Panc1 (cell line): ENCODE measurements around the gene STEAP1B. TPM values are rescaled to one million over a fixed set of nuclear protein-coding genes. Genes with fewer than 3 reads are reported as not detected.
"Not testable (repeated sequence)": the region's sequence is repeated elsewhere in the genome, so short reads cannot be mapped to it uniquely, and the experiment has no call there.

Experiments
- ATAC-seq: fragments of 200-7000 bp; cut with Tn5 transposase; 2 replicates; pipeline ENCODE4 v1.9.1; 2020; ENCODE audit warnings: mild to moderate bottlenecking, moderate library complexity
- BruUV-seq: library from RNA; stranded (reverse); fragments of 400-500 nt; replicated peaks from 2 replicates; lab custom pipeline; 2021; lab: Mats Ljungman, UMichigan
- CTCF ChIA-PET: fragments of 300-600 bp; sonication (Branson Sonifier 250); formaldehyde crosslinking; loops from one replicate; lab custom pipeline; 2022; ENCODE audit warnings: antibody characterized with exemption; lab: Charles Lee
- POLR2A ChIA-PET: fragments of 300-600 bp; sonication (Branson Sonifier 250); formaldehyde crosslinking; loops from one replicate; lab custom pipeline; 2022; ENCODE audit warnings: antibody characterized with exemption; lab: Charles Lee
- DNase-seq: peaks from one replicate; pipeline ENCODE4 v3.0.0-alpha.2; 2010; ENCODE audit warnings: low read depth, low spot score
- H3K27ac ChIP-seq: 2 replicates; pipeline ENCODE4 v1.5.1; 2011; ENCODE audit warnings: mild to moderate bottlenecking, low read length, inconsistent platforms
- H3K27me3 ChIP-seq: fragments of 200-500 bp; sonication (Bioruptor generic); 2 replicates; pipeline ENCODE4 v1.6.0; 2014; ENCODE audit warnings: low read length, inconsistent platforms; ENCODE audit not compliant: control insufficient read depth, insufficient read depth
- H3K36me3 ChIP-seq: fragments of 200-500 bp; sonication (Bioruptor generic); 2 replicates; pipeline ENCODE4 v1.5.1; 2014; ENCODE audit warnings: inconsistent platforms, mild to moderate bottlenecking, low read length, moderate library complexity; ENCODE audit not compliant: control insufficient read depth, insufficient read depth
- H3K4me1 ChIP-seq: 2 replicates; pipeline ENCODE4 v1.5.1; 2011; ENCODE audit warnings: inconsistent platforms, mild to moderate bottlenecking, low read length, moderate library complexity; ENCODE audit not compliant: control insufficient read depth, insufficient read depth
- H3K4me3 ChIP-seq, 2 experiments: 2 replicates each; pipeline ENCODE4 v1.5.1; 2011 to 2012; ENCODE audit warnings: low read depth in 2 of 2, low read length in 2 of 2, mild to moderate bottlenecking in 2 of 2, inconsistent platforms in 1 of 2, moderate library complexity in 1 of 2
- H3K9me3 ChIP-seq: fragments of 200-500 bp; sonication (Bioruptor generic); 2 replicates; pipeline ENCODE4 v1.5.1; 2014; ENCODE audit warnings: low read depth, mild to moderate bottlenecking, inconsistent platforms, low read length, moderate library complexity; ENCODE audit not compliant: control insufficient read depth, insufficient read depth
- REST ChIP-seq, 2 experiments: IDR thresholded peaks; 2 replicates each; pipeline ENCODE4 v1.6.1; 2011 to 2012; ENCODE audit warnings: low read depth in 2 of 2, control low read depth in 1 of 2, low read length in 1 of 2, mild to moderate bottlenecking in 1 of 2, moderate library complexity in 1 of 2; ENCODE audit not compliant: insufficient read depth in 1 of 2
- SIN3A ChIP-seq: IDR thresholded peaks from 2 replicates; pipeline ENCODE4 v1.6.1; 2012; ENCODE audit warnings: low read depth, mild to moderate bottlenecking, low read length, moderate library complexity, borderline replicate concordance; ENCODE audit not compliant: insufficient read depth
- TCF7L2 ChIP-seq: IDR thresholded peaks from 2 replicates; pipeline ENCODE4 v1.6.1; 2011; ENCODE audit warnings: mild to moderate bottlenecking, low read depth, low read length, inconsistent platforms
- in situ Hi-C: cut with HindIII; loops from 2 replicates; pipeline ENCODE4 v1.10.0; 2016; ENCODE audit warnings: low sequenced_read_pairs, low pct_unique_long_range_greater_than_20kb
- intact Hi-C: fragments of 100-400 bp; cut with micrococcal nuclease; formaldehyde crosslinking; loops from one replicate; pipeline ENCODE4 v1.10.0; 2022; ENCODE audit not compliant: unreplicated experiment
- total RNA-seq: library from RNA; stranded (reverse); gene quantifications from one replicate; pipeline ENCODE4 v1.2.1, GENCODE V29; 2021; ENCODE audit not compliant: unreplicated experiment

STEAP1B gene
- total RNA-seq, 1 experiment from 2014 or later, result 3.3 TPM

- H3K36me3 ChIP-seq, result no peaks in the 10 kb centered on the region
- POLR2A ChIA-PET, result no interaction called here
- DNase-seq (no peak), ATAC-seq (no peak)
- CTCF ChIA-PET, result no interaction called here
- no TSS peak for BruUV-seq
- no peaks in the 10 kb centered on the region for H3K4me1 ChIP-seq
- intact Hi-C loops, result no loop called here
- H3K9me3 ChIP-seq, result no peaks in the 10 kb centered on the region
- no peak overlapping the region for H3K4me3 ChIP-seq
- H3K27ac ChIP-seq, result no peak overlapping the region
- in situ Hi-C loops, result no loop called here
- H3K27me3 ChIP-seq, result no peaks in the 10 kb centered on the region
- TF ChIP-seq SIN3A (no peak), TCF7L2 (no peak), REST (IDR thresholded peaks at IDR 0.05; ENCODE audit: insufficient read depth in 1 of 2, low read depth in 2 of 2, low read length in 1 of 2) (no peak)
Measured at GRCh38 chr7:22499044-22499443, 944 bp downstream of the STEAP1B start.

GRCh38 chr7:22496912-22497311 is 3.1 kb downstream of the STEAP1B start:
- H3K4me1 ChIP-seq, H3K36me3 ChIP-seq, in situ Hi-C loops, H3K27me3 ChIP-seq, H3K4me3 ChIP-seq, POLR2A ChIA-PET, ATAC-seq, H3K9me3 ChIP-seq, CTCF ChIA-PET, intact Hi-C loops, H3K27ac ChIP-seq, DNase-seq, BruUV-seq: not testable (repeated sequence)

GRCh38 chr7:22496296-22496888 is 3.6 kb downstream of the STEAP1B start:
- H3K27ac ChIP-seq, intact Hi-C loops, H3K4me3 ChIP-seq, ATAC-seq, in situ Hi-C loops, POLR2A ChIA-PET, H3K4me1 ChIP-seq, H3K9me3 ChIP-seq, H3K36me3 ChIP-seq, H3K27me3 ChIP-seq, BruUV-seq, DNase-seq: not testable (repeated sequence)
- CTCF ChIA-PET, result interaction anchor here (1.0 kb wide), 1 partner anchor 392 kb away, joined by 3 read pairs; no protein-coding TSS in a partner anchor

- H3K9me3 ChIP-seq, H3K4me1 ChIP-seq, H3K27me3 ChIP-seq, H3K36me3 ChIP-seq, H3K4me3 ChIP-seq, in situ Hi-C loops, ATAC-seq, H3K27ac ChIP-seq, intact Hi-C loops, DNase-seq, POLR2A ChIA-PET, CTCF ChIA-PET, BruUV-seq: not testable (repeated sequence)
Measured at GRCh38 chr7:22493160-22493925, 6.6 kb downstream of the STEAP1B start.
